CD4-positive, alpha-beta T cell treated with Interleukin-6 for 4 hours (primary cell): ENCODE results near the gene ZNF578.
"Not testable (repeated sequence)": the region's sequence is repeated elsewhere in the genome, so short reads cannot be mapped to it uniquely, and the experiment has no call there.

Source experiments
- DNase-seq: peaks from one replicate; pipeline ENCODE4 v3.0.0-alpha.2; 2020; ENCODE audit warnings: mixed read lengths

Gene ZNF578

DNA sequence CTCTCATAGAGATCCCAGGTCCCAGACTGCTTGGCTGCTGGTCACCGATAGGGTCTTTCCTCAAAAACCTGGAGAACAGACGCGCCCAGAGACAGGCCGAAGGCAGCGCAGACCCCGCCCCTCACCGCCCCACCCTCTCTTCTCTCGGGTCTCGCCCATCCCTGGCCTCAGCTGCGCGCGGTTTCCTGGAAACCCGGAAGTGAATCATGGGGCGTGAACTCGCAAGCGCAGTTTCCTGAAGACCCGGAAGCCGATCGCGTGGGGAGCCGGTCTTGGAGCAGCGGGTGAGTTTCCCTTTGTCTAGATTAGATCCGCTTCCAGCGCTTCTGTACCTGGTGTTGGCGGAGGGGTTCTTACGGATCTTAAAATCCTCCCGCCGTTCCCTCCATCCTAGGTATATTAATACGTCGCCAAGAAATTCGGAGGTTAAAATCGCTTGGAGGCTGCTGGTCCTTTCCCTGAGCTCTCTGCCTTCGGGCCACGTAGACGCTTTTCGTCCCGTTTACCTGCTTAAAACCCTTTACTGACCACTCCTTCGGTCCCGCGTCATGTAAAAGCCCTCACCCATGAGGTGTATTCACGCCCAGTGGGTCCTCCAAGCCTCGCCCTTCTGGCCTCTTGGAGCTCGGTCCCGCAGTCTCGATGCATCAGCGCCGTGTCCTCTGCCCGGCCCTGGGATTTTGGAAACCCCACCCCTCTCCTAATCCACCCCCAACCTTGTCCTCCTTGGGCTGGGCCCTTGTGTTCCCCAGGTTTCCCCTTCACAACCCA, at the start of gene ZNF578:
TSS of gene ZNF578 (plus strand) at position 230 of the 771 bp plus-strand sequence. CDS start 48,293 bp downstream, outside the sequence.
- DNase-seq, result peak; percentile 71

DNA sequence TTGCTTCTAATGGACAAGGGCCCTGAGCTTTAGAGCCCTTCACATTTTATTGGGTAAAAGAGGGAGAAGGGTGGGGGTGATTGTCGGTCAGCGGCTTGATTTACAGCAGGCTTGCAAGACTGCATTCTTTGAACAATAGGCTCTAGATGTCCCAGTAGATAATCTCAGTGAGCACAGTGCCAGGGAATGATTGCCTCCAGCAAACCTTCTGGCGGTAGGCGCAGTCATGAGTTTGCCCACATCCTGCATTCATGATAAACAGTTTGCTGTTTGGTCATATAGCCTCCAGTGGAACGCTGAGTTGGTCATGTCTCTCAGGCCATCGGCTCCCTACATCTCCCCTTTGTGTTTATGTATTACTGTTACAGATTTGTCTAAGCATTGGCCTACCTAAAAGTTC, 43.1 kb upstream of the ZNF578 start:
- no peak for DNase-seq

DNA sequence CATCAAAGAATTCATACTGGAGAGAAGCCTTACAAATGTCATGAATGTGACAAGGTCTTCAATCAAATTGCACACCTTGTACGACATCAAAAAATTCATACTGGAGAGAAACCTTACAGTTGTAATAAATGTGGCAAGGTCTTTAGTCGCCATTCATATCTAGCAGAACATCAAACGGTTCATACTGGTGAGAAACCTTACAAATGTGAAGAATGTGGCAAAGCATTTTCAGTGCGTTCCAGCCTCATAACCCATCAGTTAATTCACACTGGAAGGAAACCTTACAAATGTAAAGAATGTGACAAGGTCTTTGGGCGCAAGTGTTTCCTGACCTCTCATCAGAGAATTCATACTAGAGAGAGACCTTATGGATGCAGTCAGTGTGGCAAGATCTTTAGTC, 37.6 kb upstream of the ZNF578 start:
- DNase-seq, result no peak

DNA sequence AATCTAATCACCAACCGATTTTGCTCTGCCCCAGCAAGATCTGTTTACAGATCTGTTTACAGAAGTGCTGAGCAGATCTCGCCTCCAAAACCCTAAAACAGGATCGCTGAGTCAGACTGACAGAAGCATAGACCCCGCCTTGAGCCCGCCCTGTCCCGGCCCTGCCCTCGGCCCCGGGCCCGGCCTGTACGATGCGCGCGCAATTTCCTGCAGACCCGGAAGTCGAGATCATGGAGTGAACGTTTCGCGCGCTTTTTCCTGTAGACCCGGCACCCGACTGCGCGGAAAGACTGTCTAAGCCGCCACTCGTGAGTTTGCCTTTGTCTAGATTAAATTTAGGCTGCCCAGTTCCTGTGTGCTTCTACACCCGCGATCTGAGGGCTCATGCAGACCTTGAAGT, 24.4 kb upstream of the ZNF578 start, which contains the start of gene ZNF534:
TSS of gene ZNF534 (plus strand) at position 212 of the 400 bp plus-strand sequence. CDS start 2,327 bp downstream, outside the sequence.
- DNase-seq, result no peak

DNA sequence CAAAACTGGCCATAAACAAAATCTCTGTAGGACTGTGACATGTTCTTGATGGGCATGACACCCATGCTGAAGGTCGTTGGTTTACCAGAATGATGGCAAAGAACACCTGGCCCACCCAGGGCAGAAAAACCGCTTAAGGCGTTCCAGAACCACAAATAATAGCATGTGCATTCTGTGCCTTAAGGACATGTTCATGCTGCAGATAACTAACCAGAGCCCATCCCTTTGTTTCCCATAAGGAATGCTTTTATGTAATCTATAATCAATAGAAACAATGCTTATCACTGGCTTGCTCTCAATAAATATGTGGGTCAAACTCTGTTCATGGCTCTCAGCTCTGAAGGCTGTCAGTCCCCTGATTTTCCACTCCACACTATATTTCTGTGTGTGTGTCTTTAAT, 11.2 kb upstream of the ZNF578 start:
- DNase-seq, result no peak

DNA sequence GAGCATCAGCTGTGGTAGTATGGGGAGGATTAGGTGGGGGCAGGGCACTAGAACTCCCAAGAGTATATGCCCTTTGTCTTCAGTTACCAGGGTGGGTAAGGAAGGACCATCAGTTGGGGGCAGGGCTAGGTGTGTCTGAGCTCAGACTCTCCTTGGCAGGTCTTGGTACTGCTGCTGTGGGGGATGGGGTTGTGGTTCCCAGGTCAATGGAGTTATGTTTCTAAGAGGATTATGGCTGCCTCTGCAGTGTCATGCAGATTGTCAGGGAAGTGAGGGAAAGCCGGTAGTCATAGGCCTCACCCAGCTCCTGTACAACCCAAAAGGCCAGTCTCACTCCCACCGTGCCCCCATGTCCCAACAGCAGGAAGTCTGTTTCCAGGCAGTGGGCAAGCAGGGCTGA, 8.8 kb upstream of the ZNF578 start:
- DNase-seq, result no peak

DNA sequence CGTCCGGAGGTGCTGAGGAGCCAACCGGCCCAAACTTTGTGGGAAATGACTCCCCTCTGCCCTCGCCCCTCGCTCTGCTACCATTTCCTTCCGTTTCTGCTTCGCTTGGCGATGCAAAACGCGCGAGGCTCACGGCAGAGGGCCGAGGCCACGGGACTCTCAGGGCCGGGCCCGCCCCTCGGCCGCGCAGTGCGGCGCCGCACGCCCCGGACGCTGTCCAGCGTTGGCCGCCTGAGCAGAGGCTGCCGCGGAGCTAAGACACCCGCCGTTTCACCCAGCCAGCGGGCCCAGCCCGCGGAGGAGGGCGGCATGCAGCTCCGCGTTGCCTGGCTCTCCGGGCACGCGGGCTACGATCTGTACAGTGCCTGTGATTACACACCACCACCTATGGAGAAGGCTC, 2.1 kb upstream of the ZNF578 start:
- DNase-seq, result no peak

DNA sequence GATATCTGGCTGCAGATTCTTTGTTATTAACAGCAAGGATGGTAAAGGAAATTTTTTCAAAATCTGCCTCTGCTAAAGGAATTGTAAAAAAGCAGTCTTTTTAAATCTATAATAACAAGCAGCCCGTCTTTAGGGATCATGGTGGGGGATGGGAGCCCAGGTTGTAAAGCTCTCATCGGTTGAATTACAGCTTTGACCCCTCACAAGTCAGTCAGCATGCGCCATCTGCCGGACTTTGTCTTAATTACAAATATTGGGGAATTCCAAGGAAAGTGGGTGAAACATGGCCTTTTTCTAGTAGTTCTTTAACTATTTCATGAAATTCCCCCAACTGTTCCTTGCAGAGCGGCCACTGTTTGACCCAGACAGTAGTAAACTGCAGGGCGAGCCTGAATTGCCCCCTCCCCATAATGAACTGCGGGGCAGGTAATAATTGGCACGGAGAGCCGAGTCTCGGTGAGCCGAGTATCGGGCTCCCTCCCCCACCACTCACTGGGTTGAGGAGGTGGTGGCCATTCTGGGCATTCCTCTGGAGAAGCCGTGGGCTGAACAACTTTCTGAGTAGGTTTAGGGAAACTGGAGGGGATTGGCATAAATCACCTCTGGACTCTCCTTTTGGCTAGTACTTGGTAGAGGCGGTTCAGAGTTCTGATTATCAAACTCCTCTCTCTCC, 11.6 kb downstream of the ZNF578 start:
- DNase-seq, result no peak

DNA sequence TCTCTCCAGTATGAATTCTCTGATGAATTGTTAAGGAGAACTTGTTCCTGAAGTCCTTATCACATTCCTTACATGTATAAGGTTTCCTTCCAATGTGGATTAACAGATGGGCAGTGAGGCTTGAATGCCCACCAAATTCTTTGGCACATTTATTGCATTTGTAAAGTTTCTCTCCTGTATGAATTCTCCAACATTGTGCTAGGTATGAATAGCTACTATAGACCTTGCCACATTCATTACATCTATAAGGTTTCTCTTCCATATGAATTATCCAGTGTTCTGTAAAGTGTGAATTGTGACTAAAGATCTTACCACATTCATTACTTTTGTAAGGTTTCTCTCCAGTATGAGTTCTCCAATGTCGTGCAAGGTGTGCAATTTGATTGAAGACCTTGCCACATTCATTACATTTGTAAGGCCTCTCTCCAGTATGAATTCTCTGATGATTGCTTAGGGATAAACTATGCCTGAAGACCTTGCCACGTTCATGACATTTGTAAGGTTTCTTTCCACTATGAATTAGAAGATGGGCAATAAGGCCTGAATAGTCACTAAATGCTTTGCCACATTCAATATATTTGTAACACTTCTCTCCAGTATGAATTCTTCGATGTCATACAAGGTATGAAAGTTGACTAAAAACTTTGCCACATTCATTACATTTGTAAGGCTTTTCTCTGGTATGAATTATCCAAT, 20.4 kb downstream of the ZNF578 start:
- no peak for DNase-seq

DNA sequence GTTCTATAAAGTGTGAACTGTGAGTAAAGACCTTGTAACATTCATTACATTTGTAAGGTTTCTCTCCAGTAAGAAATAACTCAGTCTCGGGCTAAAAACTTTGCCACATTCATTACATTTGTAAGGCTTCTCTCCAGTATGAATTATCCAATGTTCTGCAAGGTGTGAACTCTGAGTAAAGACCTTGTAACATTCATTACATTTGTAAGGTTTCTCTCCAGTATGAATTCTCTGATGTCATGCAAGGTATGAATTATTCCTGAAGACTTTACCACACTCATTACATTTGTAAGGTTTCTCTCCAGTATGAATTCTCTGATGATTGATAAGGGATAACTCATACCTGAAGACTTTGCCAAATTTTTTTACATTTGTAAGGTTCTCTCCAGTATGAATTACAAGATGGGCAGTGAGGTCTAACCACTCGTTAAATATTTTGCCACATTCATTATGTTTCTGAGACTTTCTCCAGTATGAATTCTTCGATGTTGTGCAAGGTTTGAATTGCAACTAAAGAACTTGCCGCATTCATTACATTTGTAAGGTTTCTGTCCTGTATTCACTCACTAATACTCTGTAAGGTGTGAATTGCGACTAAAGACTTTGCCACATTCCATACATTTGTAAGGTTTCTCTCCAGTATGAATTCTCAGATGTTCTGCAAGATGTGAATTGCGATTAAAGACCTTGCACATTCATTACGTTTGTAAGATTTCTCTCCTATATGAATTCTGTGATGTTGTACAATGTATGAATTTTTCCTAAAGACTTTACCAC, 21.2 kb downstream of the ZNF578 start:
- no peak for DNase-seq

DNA sequence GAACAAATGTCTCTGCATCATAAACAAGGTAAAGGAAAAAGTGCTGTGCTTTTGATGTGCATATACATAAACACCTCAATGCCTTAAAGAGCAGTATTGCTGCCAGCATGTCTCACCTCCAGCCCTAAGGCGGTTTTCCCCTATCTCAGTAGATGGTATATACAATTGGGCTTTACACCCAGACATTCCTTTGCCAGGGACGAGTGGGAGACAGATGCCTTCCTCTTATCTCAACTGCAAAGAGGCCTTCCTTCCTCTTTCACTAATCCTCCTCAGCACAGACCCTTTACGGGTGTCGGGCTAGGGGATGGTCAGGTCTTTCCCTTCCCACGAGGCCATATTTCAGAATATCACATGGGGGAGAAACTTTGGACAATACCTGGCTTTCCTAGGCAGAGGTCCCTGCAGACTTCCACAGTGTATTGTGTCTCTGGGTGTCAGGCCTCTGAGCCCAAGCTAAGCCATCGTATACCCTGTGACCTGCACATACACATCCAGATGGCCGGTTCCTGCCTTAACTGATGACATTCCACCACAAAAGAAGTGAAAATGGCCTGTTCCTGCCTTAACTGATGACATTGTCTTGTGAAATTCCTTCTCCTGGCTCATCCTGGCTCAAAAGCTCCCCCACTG, 30.9 kb downstream of the ZNF578 start:
- not testable (repeated sequence) for DNase-seq

DNA sequence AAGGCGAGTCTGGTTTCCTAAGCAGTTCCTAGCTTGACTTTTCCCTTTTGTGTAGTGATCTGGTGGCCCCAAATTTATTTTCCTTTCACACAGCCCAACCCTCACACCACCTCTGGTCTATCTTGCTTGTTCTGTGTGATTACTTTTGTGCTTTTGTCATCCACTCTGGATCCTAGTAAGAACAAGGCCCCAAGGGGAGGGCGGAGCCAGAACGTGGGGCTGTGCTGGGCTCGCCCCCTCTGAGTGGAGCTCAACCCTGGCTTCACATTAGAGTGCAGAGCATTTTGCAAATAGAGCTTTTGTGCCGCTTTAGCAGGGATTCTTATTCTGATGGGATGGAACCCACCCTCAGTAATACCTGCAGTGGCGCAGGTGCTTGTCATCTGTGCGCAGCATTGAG, 31.7 kb downstream of the ZNF578 start:
- DNase-seq, result not testable (repeated sequence)

DNA sequence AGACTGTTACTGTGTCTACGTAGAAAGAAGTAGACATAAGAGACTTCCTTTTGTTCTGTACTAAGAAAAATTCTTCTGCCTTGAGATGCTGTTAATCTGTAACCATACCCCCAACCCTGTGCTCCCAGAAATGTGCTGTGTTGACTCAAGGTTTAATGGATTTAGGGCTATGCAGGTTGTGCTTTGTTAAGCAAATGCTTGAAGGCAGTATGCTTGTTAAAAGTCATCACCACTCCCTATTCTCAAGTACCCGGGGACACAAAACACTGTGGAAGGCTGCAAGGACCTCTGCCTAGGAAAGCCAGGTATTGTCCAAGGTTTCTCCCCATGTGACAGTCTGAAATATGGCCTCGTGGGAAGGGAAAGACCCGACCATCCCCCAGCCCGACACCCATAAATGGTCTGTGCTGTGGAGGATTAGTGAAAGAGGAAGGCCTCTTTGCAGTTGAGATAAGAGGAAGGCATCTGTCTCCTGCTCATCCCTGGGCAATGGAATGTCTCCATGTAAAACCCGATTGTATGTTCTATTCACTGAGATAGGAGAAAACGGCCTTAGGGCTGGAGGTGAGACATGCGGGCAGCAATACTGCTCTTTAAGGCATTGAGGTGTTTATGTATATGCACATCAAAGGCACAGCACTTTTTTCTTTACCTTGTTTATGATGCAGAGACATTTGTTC, 32.3 kb downstream of the ZNF578 start:
- DNase-seq, result not testable (repeated sequence)

DNA sequence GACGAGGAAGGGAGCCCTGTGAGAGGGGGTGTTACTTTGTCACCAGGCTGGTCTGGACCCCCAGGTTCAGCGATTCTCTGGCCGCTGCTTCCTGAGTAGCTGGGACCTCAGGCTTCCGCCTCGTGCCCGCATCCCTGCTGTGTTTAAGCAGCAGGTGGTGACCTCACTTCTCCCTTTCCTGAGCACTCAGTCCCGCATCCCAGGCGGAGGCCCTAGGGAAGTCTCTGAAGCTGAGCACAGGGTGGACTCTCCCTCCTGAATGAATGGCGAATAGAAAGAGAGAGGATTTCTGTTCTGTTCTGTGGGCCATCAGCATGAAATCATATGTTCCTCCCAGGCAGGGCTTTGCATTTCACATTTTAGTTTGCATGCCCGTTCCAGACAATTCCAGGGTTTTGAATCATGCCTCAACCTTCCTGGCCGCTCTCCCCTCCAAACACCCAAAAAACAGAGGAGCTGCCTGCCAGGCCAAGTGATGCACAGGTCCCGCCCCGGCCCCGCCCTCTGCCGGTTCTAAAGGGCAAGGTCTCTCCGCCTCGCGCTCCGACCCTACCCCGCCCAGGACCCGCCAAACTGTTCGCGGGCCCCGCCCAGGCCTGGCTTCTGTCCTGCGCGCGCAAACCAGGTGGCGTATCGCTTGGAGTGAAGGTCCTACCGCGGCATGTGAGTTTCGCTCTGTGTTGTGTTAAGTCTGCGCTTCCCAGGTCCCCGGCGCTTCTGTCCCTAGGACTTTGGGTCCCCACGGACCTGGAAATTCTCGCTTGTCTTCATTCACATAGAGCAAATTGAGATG, 39.0 kb downstream of the ZNF578 start:
- peak; percentile 5 for DNase-seq

DNA sequence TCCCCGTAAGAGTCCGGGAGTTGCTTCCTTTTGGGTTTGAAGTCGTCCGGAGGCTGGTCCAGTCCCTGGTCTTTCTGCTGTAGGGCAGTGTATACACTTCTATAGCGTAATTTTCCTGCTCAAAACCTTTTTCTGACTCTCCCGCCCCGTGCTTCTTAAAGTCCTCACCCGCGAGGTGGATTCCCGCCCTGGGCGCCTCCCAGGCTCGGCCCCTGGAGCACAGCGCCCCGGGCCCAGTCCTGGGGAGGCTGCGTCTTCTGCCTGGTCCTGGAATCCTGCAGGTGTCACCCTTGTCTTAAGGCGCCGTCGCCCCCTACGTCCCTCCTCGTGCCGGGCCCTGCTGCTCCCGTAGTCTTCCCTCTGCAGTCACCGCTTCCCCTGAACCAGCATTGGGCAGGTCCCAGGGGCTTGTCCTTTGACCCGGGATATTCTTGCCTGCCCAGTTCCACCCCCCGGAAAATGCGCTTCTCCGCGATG, 39.7 kb downstream of the ZNF578 start:
- no peak for DNase-seq

DNA sequence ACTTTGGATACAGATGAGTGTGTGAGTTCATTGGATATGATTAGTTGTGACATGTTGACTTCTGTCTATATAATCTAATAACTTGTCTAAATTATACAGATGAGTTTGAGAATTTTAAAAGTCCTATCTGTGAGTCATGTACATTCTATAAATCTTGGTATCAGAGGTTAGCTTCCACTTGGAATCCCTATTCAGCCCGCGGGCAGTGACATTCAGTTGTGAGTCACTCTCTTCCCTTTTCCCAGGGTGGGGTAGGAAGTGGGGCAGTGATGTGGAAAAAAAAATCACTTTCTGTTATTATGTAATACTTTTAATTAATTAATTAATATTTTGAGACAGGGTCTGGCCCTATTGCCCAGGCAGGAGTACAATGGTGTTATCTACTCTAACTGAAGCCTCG, 41.2 kb downstream of the ZNF578 start:
- DNase-seq, result no peak

DNA sequence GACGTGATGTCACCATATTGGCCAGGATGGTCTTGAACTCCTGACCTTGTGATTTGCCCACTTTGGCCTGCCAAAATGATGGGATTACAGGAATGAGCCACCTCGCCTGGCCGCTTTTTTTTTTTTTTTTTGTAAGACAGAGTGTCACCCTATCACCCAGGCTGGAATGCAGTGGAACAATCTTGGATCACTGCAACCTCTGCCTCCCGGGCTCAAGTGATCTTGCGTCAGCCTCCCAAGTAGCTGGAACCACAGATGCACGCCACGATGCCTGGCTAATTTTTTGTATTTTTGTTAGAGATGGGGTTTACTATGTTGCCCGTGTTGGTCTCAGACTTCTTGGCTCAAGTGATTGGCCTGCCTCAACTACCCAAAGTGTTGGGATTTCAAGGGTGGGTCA, 45.2 kb downstream of the ZNF578 start:
- no peak for DNase-seq

DNA sequence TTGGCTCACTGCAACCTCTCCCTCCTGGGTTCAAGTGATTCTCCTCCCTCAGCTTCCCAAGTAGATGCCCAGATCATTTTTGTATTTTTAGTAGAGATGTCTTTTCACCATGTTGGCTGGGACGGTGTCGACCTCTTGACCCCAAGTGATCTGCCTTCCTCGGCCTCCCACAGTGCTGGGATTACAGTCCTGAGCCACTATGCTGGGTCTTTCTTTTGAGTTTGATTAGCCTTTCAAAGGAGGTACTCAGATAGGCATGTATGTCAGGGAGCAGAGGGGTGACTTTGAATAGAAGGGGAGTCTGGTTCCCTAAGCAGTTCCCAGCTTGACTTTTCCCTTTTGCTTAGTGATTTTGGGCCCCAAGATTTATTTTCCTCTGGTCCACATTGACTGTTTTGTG, 47.1 kb downstream of the ZNF578 start:
- not testable (repeated sequence) for DNase-seq

DNA sequence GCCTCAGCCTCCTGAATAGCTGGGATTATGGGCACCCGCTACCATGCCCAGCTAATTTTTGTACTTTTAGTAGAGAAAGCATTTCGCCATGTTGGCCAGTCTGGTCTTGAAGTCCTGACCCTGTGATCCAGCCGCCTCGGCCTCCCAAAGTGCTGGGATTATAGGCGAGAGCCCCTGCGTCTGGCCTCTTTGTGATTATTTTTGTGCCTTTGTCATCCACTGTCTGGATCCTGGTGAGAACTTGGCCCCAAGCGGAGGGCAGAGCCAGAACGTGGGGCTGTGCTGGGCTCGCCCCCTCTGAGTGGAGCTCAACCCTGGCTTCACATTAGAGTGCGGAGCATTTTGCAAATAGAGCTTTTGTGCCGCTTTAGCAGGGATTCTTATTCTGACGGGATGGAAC, 47.6 kb downstream of the ZNF578 start:
- DNase-seq, result not testable (repeated sequence)

DNA sequence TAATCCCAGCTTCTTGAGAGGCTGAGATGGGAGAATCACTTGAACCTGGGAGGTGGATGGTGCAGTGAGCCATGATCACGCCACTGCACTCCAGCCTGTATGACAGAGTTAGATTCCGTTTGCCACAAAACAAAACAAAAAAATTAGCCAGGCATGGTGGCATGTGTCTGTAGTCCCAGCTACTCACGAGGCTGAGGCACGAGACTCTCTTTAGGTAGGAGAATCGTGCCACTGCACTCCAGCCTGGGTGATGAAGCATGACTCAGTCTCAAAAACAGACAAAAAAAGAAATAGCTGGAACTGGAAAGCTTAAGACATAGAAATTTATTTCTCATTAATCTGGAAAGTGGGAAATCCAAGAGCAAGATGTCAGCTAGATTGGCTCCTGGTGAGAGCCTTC, 53.9 kb downstream of the ZNF578 start:
- no peak for DNase-seq

DNA sequence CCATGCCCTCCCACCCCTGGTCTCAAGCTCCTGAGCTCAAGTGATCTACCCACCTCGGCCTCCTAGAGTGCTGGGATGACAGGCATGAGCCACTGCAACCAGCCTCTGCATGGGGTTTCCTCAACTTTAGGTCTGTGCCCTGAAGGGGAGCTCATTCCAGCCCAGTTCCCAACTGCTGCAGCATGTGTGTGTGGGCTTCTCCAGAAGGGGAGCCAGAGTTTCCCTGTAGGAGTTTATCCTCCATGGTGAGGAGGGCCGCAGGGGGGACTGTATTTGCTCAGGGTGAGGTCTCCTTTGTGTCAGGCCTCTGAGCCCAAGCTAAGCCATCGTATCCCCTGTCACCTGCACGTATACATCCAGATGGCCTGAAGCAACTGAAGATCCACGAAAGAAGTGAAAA, 62.8 kb downstream of the ZNF578 start:
- DNase-seq, result no peak
